Kidney (tissue), 14 donors: ENCODE data around the gene XPO1. TPM values are rescaled to one million over a fixed set of nuclear protein-coding genes. Genes with fewer than 3 reads are reported as not detected.
A peak's percentile ranks its signal among the peaks of the same experiment; 100 is the strongest.
"Not testable (repeated sequence)": the region's sequence is repeated elsewhere in the genome, so short reads cannot be mapped to it uniquely, and the experiment has no call there.

ENCODE experiments used
- DNase-seq, 5 donors: peaks; one replicate each; pipeline ENCODE4 v3.0.0-alpha.2; 2013 to 2020
- FAIRE-seq: peaks from 2 replicates; lab custom pipeline; 2012; peaks lifted over from hg19 to GRCh38; lab: Jason Lieb, UNC
- H3K27ac ChIP-seq, 2 donors: one replicate each; pipeline ENCODE4 v1.7.0; 2013; ENCODE audit warnings: low read depth in 2 of 2, low read length in 2 of 2, inconsistent platforms in 1 of 2
- H3K27me3 ChIP-seq: one replicate; pipeline ENCODE4 v1.7.1; 2013; ENCODE audit warnings: low read length, inconsistent platforms; ENCODE audit not compliant: control insufficient read depth, insufficient read depth
- H3K36me3 ChIP-seq, 3 donors: one replicate each; pipeline versions ENCODE4 v1.7.0 to v1.7.1; 2013; ENCODE audit warnings: low read length in 3 of 3, control low read depth in 1 of 3, inconsistent platforms in 1 of 3; ENCODE audit not compliant: insufficient read depth in 3 of 3, control insufficient read depth in 2 of 3
- H3K4me1 ChIP-seq, 3 donors: one replicate each; pipeline versions ENCODE4 v1.7.0 to v1.7.1; 2013; ENCODE audit warnings: low read length in 3 of 3, inconsistent platforms in 1 of 3, low read depth in 1 of 3; ENCODE audit not compliant: control insufficient read depth in 2 of 3, insufficient read depth in 2 of 3
- H3K4me3 ChIP-seq, 3 donors: one replicate each; pipeline versions ENCODE4 v1.7.0 to v1.8.1; 2013; ENCODE audit warnings: low read length in 3 of 3, control low read depth in 1 of 3, inconsistent platforms in 1 of 3
- H3K9ac ChIP-seq, 3 donors: one replicate each; pipeline versions ENCODE4 v1.7.0 to v1.7.1; 2013; ENCODE audit warnings: low read length in 3 of 3, control low read depth in 1 of 3, inconsistent platforms in 1 of 3
- H3K9me3 ChIP-seq, 3 donors: one replicate each; pipeline versions ENCODE4 v1.7.0 to v1.7.1; 2013; ENCODE audit warnings: low read length in 3 of 3, control low read depth in 1 of 3, inconsistent platforms in 1 of 3; ENCODE audit not compliant: control insufficient read depth in 2 of 3, insufficient read depth in 1 of 3
- intact Hi-C: fragments of 100-400 bp; cut with DNase I; formaldehyde crosslinking; loops from one replicate; pipeline ENCODE4 v1.11.1; 2022
- polyA plus RNA-seq: library from polyadenylated mRNA; stranded (reverse); fragments of 350-450 nt; fragmentation: Illumina TruSeq; extraction: RNeasy Lipid Tissue Mini Kit (QIAGEN cat#74804); gene quantifications from one replicate; pipeline ENCODE4 v1.2.3, GENCODE V29; 2014; ENCODE audit warnings: low read depth, low replicate concordance; ENCODE audit not compliant: insufficient read depth
- total RNA-seq: library from RNA; stranded (reverse); fragmentation: NEBNext Ultra II Directional; extraction: Animal tissue kit (Norgen Biotek cat#: 25700); gene quantifications from one replicate; pipeline ENCODE4 v1.2.1, GENCODE V29; 2021
- TF ChIP-seq, protein P1 (sequence below): IDR thresholded peaks from 3 replicates; pipeline ENCODE4 v1.5.1; 2012; ENCODE audit warnings: mild to moderate bottlenecking, moderate library complexity, borderline replicate concordance; ENCODE audit not compliant: insufficient read depth; ENCODE audit errors: extremely low read depth
- donor health status: control.
- donor health status: control.
- donor health status: control.
- donor health status: control.
- donor health status: control.
- donor health status: DM: yes; HTN: yes; CAD: no.
- donor health status: Normal renal cell carcinoma (clear cell type).

The XPO1 gene
- total and polyA plus RNA-seq, 2 donors from 2014 or later, result 37.8 to 117 TPM

DNA sequence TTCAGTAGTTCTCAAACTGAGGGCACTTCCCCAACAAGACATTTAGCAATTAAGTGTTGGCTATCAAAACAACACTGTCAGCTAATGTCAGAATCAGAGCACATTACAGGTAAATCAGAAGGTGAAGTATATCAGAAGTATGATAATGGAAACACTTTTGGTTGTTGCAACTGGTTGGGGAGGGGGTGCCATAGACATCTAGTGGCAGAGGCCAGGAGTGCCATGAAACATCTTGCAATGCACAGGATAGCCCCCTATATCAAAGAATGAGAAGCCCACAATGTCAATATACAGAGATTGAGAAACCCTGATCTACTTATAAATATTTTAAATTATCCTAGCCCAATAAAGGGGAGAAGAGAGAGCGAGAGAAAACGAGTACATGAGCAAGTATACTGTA is 4.9 kb upstream of the XPO1 start:
- no peaks in the 10 kb centered on the region for H3K9me3 ChIP-seq
- TF ChIP-seq, protein P1, sequence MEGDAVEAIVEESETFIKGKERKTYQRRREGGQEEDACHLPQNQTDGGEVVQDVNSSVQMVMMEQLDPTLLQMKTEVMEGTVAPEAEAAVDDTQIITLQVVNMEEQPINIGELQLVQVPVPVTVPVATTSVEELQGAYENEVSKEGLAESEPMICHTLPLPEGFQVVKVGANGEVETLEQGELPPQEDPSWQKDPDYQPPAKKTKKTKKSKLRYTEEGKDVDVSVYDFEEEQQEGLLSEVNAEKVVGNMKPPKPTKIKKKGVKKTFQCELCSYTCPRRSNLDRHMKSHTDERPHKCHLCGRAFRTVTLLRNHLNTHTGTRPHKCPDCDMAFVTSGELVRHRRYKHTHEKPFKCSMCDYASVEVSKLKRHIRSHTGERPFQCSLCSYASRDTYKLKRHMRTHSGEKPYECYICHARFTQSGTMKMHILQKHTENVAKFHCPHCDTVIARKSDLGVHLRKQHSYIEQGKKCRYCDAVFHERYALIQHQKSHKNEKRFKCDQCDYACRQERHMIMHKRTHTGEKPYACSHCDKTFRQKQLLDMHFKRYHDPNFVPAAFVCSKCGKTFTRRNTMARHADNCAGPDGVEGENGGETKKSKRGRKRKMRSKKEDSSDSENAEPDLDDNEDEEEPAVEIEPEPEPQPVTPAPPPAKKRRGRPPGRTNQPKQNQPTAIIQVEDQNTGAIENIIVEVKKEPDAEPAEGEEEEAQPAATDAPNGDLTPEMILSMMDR, result no peak
- intact Hi-C loops, result no loop called here
- H3K27me3 ChIP-seq, result no peaks in the 10 kb centered on the region
- H3K27ac ChIP-seq, result no peak overlapping the region
- no peak overlapping the region for H3K4me3 ChIP-seq
- DNase-seq (no peak), FAIRE-seq (no peak)
- no peaks in the 10 kb centered on the region for H3K36me3 ChIP-seq
- H3K9ac ChIP-seq, result no peak overlapping the region
- H3K4me1 ChIP-seq, result peaks cover 2 to 5% (median 4%) of the 10 kb centered on the region in 3 donors

DNA sequence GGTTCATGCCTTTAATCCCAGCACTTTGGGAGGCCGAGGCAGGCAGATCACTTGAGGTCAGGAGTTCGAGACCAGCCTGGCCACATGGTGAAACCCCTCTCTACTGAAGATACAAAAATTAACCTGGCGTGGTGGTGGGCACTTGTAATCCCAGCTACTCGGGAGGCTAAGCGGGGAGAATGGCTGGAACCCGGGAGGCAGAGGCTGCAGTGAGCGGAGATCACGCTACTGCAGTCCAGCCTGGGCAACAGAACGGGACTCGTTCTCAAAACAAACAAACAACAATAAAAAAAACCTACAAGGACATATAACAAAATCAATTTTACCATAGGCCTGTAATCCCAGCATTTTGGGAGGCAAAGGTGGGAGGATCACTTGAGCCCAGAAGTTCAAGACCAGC is 2.0 kb upstream of the XPO1 start:
- H3K4me3 ChIP-seq, H3K9me3 ChIP-seq, H3K27me3 ChIP-seq, DNase-seq, intact Hi-C loops, FAIRE-seq, H3K27ac ChIP-seq, H3K4me1 ChIP-seq, H3K36me3 ChIP-seq, H3K9ac ChIP-seq: not testable (repeated sequence)

DNA sequence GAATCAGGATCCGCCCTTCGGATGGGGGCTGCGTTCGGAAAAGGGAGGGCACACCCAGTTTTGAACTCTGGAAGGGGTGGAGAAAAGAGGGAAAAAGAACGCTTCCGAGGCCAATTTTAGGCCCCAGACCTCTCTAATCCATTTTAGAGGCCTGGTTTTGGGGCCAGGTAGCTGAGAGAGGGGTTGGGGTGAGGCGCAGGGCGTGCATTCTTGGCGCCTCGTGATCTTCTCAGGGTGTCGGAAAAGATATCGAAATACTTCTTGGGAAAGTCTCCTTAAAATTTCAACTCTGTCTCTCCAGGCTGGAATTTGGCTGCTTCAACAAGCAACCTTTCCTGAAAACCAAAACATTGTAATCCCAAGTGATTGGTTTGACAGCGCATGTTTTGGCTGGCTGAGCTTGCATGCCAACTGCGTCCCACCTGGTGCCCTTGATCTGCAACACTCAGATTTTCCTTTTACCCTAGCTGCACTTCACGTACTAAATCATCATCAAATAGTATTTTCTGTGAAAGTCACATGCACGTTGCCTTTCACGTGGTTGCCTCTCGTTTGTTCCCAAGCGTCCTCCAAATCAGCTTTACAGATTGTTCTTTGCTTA is 864 bp upstream of the XPO1 start:
- Histone ChIP-seq H3K4me1 (peaks cover 2 to 13% (median 8%) of the 10 kb centered on the region in 3 donors), H3K27me3 (no peaks in the 10 kb centered on the region), H3K36me3 (no peaks in the 10 kb centered on the region), H3K4me3 (peak overlapping the region; percentile 64 to 97 (median 64)), H3K27ac (peak overlapping the region; percentile 98 to 99), H3K9ac (peak overlapping the region; percentile 53 to 92 (median 77)), H3K9me3 (no peaks in the 10 kb centered on the region)
- intact Hi-C loops, result no loop called here
- TF ChIP-seq, protein P1, result no peak
- DNase-seq (peak in 3 of 5 donors; percentile 40 to 73 (median 67)), FAIRE-seq (no peak)

DNA sequence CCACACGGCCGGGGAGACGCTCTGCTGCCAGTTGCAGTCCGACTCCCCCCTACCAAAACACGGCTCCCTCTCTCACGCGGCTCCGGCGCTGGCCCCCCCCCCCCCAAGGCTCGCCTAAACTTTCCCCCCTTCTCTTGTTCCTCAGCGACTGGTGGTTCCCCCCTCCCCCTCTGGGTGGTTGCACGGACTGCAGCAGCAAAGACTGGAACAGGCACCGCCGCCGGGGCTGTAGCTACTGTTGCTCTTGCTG is 281 bp downstream of the XPO1 start:
- Histone ChIP-seq H3K27ac (peak overlapping the region; percentile 98 to 99), H3K9ac (peak overlapping the region; percentile 55 to 85 (median 77)), H3K27me3 (no peaks in the 10 kb centered on the region), H3K36me3 (no peaks in the 10 kb centered on the region), H3K9me3 (no peaks in the 10 kb centered on the region), H3K4me1 (peaks cover 2 to 21% (median 8%) of the 10 kb centered on the region in 3 donors), H3K4me3 (peak overlapping the region; percentile 64 to 97 (median 75))
- TF ChIP-seq, protein P1, result no peak
- no peak for DNase-seq
- FAIRE-seq, result no peak
- intact Hi-C loops, result no loop called here
